Endothelial cell (in vitro differentiated cells): ENCODE data around the gene NAV2. TPM values are rescaled to one million over a fixed set of nuclear protein-coding genes. Genes with fewer than 3 reads are reported as not detected.

Experiments used
- DNase-seq: peaks from one replicate; pipeline ENCODE4 v3.0.0; 2021; ENCODE audit warnings: low spot score
- H3K27ac Mint-ChIP-seq: one replicate; pipeline ENCODE4 v1.8.0; 2021; ENCODE audit warnings: mixed read lengths, inconsistent platforms; ENCODE audit not compliant: unreplicated experiment
- H3K27me3 Mint-ChIP-seq: one replicate; pipeline ENCODE4 v1.8.0; 2021; ENCODE audit warnings: mild to moderate bottlenecking, moderate library complexity, mixed read lengths, inconsistent platforms; ENCODE audit not compliant: unreplicated experiment
- H3K36me3 Mint-ChIP-seq: one replicate; pipeline ENCODE4 v1.8.0; 2021; ENCODE audit warnings: mild to moderate bottlenecking, low read depth, mixed read lengths, inconsistent platforms; ENCODE audit not compliant: unreplicated experiment
- H3K4me1 Mint-ChIP-seq: one replicate; pipeline ENCODE4 v1.8.0; 2021; ENCODE audit warnings: mild to moderate bottlenecking, mixed read lengths, inconsistent platforms; ENCODE audit not compliant: unreplicated experiment
- H3K4me3 Mint-ChIP-seq: one replicate; pipeline ENCODE4 v1.8.0; 2021; ENCODE audit warnings: mild to moderate bottlenecking, mixed read lengths, inconsistent platforms; ENCODE audit not compliant: unreplicated experiment
- H3K9me3 Mint-ChIP-seq: one replicate; pipeline ENCODE4 v1.8.0; 2021; ENCODE audit warnings: mixed read lengths, inconsistent platforms; ENCODE audit not compliant: unreplicated experiment
- CTCF ChIP-seq: fragments of 200-600 bp; sonication (generic); IDR thresholded peaks from one replicate; pipeline ENCODE4 v1.5.0; 2021; ENCODE audit warnings: antibody characterized with exemption; ENCODE audit not compliant: unreplicated experiment
- total RNA-seq: library from RNA; stranded (reverse); fragmentation: NEBNext Ultra II Directional; extraction: Animal tissue kit (Norgen Biotek cat#: 25700); gene quantifications from one replicate; pipeline ENCODE4 v1.2.1, GENCODE V29; 2021; ENCODE audit not compliant: unreplicated experiment

NAV2 gene
- total RNA-seq, 1 donor from 2014 or later: 15.6 TPM

DNA sequence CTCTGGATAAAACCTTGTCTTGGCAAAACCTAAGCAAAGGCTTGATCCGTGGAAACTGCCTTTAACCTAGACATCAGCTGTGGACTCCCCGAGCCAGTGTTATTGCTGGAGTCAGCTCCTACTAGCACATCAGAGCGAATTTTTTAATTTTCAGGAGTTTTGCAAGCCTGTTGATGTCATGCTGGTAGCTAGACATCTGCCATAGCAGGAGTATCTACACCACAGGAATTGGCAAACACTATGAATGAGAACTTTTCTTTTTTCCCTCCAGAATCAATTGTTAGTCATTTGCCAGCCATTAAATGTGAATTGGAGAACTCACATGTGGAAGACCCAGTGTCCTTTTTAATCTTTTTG lies 201.2 kb downstream of the NAV2 start:
- no peak overlapping the region for H3K4me3 Mint-ChIP-seq
- H3K27me3 Mint-ChIP-seq: peaks cover 6% of the 10 kb centered on the region
- TF ChIP-seq CTCF: no peak
- no peak for DNase-seq
- no peak overlapping the region for H3K27ac Mint-ChIP-seq
- H3K4me1 Mint-ChIP-seq: peaks cover 4% of the 10 kb centered on the region
- H3K36me3 Mint-ChIP-seq: no peaks in the 10 kb centered on the region
- no peaks in the 10 kb centered on the region for H3K9me3 Mint-ChIP-seq

DNA sequence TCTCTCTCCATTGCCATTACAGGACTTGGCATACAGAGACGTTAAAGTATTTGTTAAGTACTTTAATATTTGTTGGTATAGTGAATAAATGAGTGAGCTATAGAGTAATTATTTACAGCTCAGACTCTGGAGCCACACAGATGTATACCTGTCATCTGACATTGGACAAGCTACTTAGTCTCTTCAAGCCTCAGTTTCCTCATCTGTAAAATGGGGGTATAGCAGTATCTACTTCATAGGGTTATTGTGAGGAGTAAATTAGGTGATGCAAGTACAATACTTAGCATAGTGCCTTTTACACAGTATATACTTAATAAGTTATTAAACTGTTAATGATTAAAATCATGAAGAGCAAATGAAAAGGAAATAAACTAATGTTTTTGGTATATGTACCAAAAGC lies 203.2 kb downstream of the NAV2 start:
- Mint-ChIP-seq H3K4me3 (no peak overlapping the region), H3K4me1 (peaks cover 4% of the 10 kb centered on the region), H3K27me3 (peaks cover 6% of the 10 kb centered on the region), H3K9me3 (no peaks in the 10 kb centered on the region), H3K36me3 (no peaks in the 10 kb centered on the region), H3K27ac (no peak overlapping the region)
- DNase-seq: no peak
- no peak for TF ChIP-seq CTCF

GRCh38 chr11:19917069-19917468 lies 204.4 kb downstream of the NAV2 start:
- Mint-ChIP-seq H3K9me3 (no peaks in the 10 kb centered on the region), H3K27me3 (peaks cover 5% of the 10 kb centered on the region), H3K4me1 (peaks cover 4% of the 10 kb centered on the region), H3K27ac (no peak overlapping the region), H3K4me3 (no peak overlapping the region), H3K36me3 (no peaks in the 10 kb centered on the region)
- DNase-seq: no peak
- TF ChIP-seq CTCF: no peak

DNA sequence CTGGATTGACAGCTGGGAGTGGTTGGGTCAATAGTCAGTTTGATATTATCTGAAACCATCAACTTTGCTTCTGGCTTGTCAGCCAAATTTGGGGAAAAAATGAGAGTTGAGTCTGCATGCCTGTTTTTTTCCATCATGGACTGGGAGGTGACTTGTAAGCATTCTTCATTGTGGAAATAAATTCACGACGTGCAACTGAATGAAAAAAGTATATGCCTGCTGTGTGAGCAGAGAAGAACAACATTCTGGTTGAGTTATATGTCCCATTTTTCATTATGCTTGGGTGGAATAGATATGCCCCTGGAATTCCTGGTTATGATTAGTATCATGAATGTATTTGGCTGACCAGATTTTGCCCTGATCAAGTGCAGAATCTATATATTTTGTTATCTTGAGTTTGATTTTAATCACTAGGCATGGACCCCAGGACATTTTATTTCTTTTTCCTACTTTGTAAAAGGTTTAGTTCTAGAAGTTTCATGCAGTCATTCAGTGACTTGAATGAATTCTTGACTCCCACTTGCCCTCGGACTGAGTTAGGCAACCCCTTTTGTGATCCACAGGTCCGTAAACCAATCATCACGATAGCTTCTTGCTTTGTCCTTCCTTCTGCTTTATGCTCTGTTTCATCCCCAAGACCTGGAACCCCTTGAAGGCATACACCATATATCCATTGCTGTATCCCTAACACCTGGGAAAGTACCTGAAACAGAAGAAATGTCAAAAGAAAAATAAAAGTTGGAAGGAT lies 205.8 kb downstream of the NAV2 start:
- DNase-seq: no peak
- Mint-ChIP-seq H3K27me3 (peaks cover 5% of the 10 kb centered on the region), H3K9me3 (no peaks in the 10 kb centered on the region), H3K4me1 (no peaks in the 10 kb centered on the region), H3K27ac (no peak overlapping the region), H3K36me3 (no peaks in the 10 kb centered on the region), H3K4me3 (no peak overlapping the region)
- no peak for TF ChIP-seq CTCF

- H3K9me3 Mint-ChIP-seq: no peaks in the 10 kb centered on the region
- no peak for DNase-seq
- no peak overlapping the region for H3K4me3 Mint-ChIP-seq
- H3K36me3 Mint-ChIP-seq: no peaks in the 10 kb centered on the region
- no peaks in the 10 kb centered on the region for H3K4me1 Mint-ChIP-seq
- H3K27ac Mint-ChIP-seq: no peak overlapping the region
- no peak for TF ChIP-seq CTCF
- peaks cover 5% of the 10 kb centered on the region for H3K27me3 Mint-ChIP-seq
These were observed 206.5 kb downstream of the NAV2 start for GRCh38 chr11:19919050-19919561.
